Choroid plexus epithelial cell (primary cell): ENCODE data around the gene TRPM5.

Experiments
- DNase-seq: peaks from one replicate; pipeline ENCODE4 v3.0.0-alpha.2; 2010; ENCODE audit warnings: low read depth
- H3K4me3 ChIP-seq: 2 replicates; pipeline ENCODE4 v1.5.1; 2011; ENCODE audit warnings: low read depth, mild to moderate bottlenecking, control low read depth, low read length, moderate library complexity
- CTCF ChIP-seq: conservative IDR thresholded peaks from 2 replicates; pipeline ENCODE4 v1.5.1; 2011; ENCODE audit warnings: low read depth, mild to moderate bottlenecking, control low read depth, inconsistent platforms, low read length, moderate library complexity

The TRPM5 gene

DNA sequence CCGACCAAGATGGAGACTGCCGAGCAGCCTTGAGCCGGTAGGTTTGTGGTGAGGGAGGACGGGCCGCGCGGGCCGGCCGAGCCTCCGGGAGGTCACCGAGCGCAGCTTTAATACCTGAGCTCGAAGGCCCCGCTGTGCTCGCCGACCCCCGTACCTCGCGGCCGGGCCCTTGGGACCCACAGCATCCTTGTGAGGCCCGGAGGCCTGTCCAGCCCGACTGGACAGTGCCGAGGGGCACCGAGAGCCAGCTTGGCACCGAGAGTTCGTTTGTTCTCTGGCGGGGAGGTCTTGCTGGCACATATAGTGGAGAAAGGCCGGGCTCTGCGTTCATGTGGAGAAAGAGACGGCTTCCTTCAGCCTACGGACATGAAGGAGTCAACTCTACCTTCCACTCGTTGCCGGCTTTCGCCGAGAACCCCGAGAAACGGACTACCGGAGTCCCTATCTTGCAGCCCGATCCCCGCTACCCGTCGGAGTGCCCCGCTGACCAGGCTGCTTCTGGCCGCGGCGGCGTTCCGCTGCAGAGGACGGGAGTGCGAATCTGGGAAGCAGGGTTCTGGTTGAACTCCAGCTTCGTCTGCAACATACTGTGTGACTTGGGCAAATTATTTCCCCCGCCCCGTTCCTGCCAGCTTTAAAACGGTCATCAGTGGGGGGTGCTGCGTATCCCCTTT, 43.4 kb downstream of the TRPM5 start:
- no peak for DNase-seq
- H3K4me3 ChIP-seq, result peak overlapping the region; percentile 70
- TF ChIP-seq CTCF, result no peak

- peak; percentile 97 for TF ChIP-seq CTCF
- peak; percentile 100 for DNase-seq
Measured at GRCh38 chr11:2400069-2400761, 44.1 kb downstream of the TRPM5 start, which contains the start of gene TSSC4. Gene TSSC4, plus strand, starts transcription at chr11:2400750. Its CDS starts 1,884 bp downstream, at chr11:2402634.

GRCh38 chr11:2399488-2400068, 44.7 kb downstream of the TRPM5 start:
- peak; percentile 58 for DNase-seq
- peak overlapping the region; percentile 86 for H3K4me3 ChIP-seq
- no peak for TF ChIP-seq CTCF

More at GRCh38 chr11:2400069-2400761, 44.1 kb downstream of the TRPM5 start, which contains the start of gene TSSC4:
- H3K4me3 ChIP-seq, result peak within 1 kb of the TSS; percentile 86

DNA sequence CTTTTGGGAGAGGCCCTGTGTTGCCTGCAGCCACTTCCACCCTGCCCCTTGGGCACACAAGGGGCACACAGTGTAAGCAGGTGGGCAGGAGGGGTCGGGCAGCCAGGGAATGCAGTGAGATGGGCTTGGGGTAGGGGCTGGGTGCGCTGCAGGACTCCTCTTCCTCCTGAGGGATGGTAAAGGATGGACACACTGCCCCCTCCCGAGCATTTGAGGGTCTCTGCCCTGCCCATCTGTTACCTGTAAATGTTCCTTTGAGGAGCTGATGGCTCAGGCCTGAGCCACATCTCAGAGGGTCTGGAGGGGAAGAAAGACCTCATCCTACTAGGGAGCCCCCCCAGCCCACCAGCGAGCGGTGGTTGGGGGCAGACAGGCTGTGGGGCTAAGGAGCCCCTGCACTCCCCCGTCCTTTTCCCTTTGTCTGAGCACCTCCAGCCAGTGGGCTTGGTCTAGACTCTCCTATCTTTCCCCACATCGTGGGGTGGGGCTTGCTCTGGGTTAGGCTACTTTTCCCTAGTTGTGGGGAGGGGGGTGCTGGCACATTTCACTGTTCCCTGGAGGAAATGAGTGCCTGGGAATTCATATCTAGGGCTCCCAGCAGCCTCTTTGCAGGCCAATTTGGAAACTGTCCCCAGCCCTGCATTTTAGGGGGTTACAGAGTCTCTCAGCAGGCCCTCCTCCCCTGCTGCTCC, 45.5 kb downstream of the TRPM5 start:
- no peak for TF ChIP-seq CTCF
- peak overlapping the region; percentile 86 for H3K4me3 ChIP-seq
- DNase-seq, result no peak

DNA sequence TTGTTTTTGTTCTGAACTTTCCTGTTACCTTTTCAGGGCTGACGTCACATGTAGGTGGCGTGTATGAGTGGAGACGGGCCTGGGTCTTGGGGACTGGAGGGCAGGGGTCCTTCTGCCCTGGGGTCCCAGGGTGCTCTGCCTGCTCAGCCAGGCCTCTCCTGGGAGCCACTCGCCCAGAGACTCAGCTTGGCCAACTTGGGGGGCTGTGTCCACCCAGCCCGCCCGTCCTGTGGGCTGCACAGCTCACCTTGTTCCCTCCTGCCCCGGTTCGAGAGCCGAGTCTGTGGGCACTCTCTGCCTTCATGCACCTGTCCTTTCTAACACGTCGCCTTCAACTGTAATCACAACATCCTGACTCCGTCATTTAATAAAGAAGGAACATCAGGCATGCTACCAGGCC, 47.3 kb downstream of the TRPM5 start:
- TF ChIP-seq CTCF, result no peak
- no peak overlapping the region for H3K4me3 ChIP-seq
- DNase-seq, result no peak

GRCh38 chr11:2396471-2396870, 47.8 kb downstream of the TRPM5 start:
- H3K4me3 ChIP-seq, result no peak overlapping the region
- no peak for DNase-seq
- TF ChIP-seq CTCF, result no peak
